ENCODE results near the gene DENND4B. TPM values are rescaled to one million over a fixed set of nuclear protein-coding genes. Genes with fewer than 3 reads are reported as not detected.
"Not testable (repeated sequence)": the region's sequence is repeated elsewhere in the genome, so short reads cannot be mapped to it uniquely, and the experiment has no call there.

DENND4B gene
- polyA plus RNA-seq, 6 donors from 2014 or later, result 6.5 to 52.8 (median 29.7) TPM

DNA sequence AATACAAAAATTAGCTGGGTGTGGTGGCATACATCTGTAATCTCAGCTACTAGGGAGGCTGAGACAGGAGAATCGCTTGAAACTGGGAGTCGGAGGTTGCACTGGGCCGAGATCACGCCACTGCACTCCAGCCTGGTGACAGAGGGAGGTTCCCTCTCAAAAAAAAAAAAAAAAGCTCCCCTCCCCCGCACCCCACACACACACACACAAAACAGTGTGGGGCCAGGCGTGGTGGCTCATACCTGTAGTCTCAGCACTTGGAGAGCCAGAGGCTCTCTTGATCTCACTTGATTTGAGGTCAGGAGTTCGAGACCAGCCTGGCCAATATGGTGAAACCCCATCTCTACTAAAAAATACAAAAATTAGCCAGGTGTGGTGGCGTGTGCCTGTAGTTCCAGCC is 40.6 kb downstream of the DENND4B start:
- peak overlapping the region in 3 of 6 donors; percentile 14 to 53 (median 37) for H3K27ac Mint-ChIP-seq
- peaks cover 10 to 50% (median 28%) of the 10 kb centered on the region in 3 donors for H3K4me1 Mint-ChIP-seq
- ATAC-seq (ENCODE audit: low read depth in 2 of 2); H3K4me3 Mint-ChIP-seq; H3K9me3 Mint-ChIP-seq; DNase-seq; H3K27me3 Mint-ChIP-seq: not testable (repeated sequence)
- peaks cover 8 to 11% of the 10 kb centered on the region in 2 donors for H3K36me3 Mint-ChIP-seq

DNA sequence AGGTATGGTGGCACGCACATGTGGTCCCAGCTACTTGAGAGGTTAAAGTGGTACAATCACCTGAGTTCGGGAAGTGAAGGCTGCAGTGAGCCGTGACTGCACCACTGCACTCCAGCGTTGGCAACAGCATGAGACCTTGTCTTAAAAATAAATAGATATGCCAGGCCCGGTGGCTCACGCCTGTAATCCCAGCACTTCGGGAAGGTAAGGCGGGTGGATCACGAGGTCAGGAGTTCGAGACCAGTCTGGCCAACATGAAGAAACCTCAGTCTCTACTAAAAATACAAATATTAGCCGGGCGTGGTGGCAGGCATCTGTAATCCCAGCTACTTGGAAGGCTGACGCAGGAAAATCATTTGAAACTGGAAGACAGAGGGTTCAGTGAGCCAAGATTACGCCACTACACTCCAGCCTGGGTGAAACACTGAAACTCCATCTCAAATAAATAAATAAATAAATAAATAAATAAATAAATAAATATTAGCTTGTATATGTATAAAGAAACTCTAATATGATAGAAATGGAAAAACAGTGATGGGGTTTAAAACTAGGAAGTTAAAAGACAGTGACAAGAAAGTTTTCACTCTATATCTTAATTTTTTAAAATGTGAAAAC is 42.6 kb downstream of the DENND4B start:
- peaks cover 8 to 48% (median 26%) of the 10 kb centered on the region in 3 donors for H3K4me1 Mint-ChIP-seq
- H3K9me3 Mint-ChIP-seq, result no peaks in the 10 kb centered on the region
- H3K27me3 Mint-ChIP-seq, result no peaks in the 10 kb centered on the region
- no peak overlapping the region for H3K4me3 Mint-ChIP-seq
- H3K27ac Mint-ChIP-seq, result peak overlapping the region in 1 of 6 donors; percentile 38
- ATAC-seq (ENCODE audit: low read depth in 2 of 2) (no peak), DNase-seq (no peak)
- H3K36me3 Mint-ChIP-seq, result peaks cover 8 to 15% of the 10 kb centered on the region in 2 donors

- peaks cover 5 to 54% (median 13%) of the 10 kb centered on the region in 3 donors for H3K4me1 Mint-ChIP-seq
- H3K27ac Mint-ChIP-seq, result peak overlapping the region in 2 of 6 donors; percentile 7 to 54
- no peaks in the 10 kb centered on the region for H3K27me3 Mint-ChIP-seq
Measured at GRCh38 chr1:153899509-153899908, 47.0 kb downstream of the DENND4B start.

GRCh38 chr1:153895866-153896265 is 50.7 kb downstream of the DENND4B start:
- Mint-ChIP-seq H3K4me1 (peaks cover 11 to 57% (median 14%) of the 10 kb centered on the region in 3 donors), H3K27ac (peak overlapping the region in 4 of 6 donors; percentile 2 to 75 (median 43))
- not testable (repeated sequence) for H3K36me3 Mint-ChIP-seq, H3K4me3 Mint-ChIP-seq, DNase-seq, H3K27me3 Mint-ChIP-seq, H3K9me3 Mint-ChIP-seq
- ATAC-seq (ENCODE audit: low read depth in 2 of 2), result peak in 1 of 2 donors; percentile 36

More at GRCh38 chr1:153899509-153899908, 47.0 kb downstream of the DENND4B start:
- Mint-ChIP-seq H3K36me3 (peaks cover 0 to 4% of the 10 kb centered on the region in 2 donors), H3K9me3 (no peaks in the 10 kb centered on the region), H3K4me3 (no peak overlapping the region)
- DNase-seq, result no peak
- no peak for ATAC-seq (ENCODE audit: low read depth in 2 of 2)

DNA sequence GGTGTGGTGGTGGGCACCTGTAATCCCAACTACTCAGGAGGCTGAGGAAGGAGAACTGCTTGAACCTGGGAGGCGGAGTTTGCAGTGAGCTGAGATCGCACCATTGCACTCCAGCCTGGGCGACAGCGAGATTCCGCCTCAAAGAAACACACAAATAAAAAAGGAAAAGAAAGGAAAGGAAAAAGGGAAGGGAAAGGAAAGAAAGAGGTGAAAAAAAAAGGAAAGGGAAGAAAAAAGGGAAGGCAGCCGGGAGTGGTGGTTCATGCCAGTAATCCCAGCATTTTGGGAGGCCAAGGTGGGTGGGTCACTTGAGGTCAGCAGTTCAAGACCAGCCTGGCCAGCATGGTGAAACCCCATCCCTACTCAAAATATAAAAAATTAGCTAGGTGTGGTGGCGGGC is 55.5 kb downstream of the DENND4B start:
- Mint-ChIP-seq H3K27ac (peak overlapping the region in 3 of 6 donors; percentile 29 to 97 (median 39)), H3K4me1 (peaks cover 27 to 66% (median 28%) of the 10 kb centered on the region in 3 donors), H3K4me3 (peak overlapping the region in 1 of 8 donors; percentile 68)
- not testable (repeated sequence) for DNase-seq; ATAC-seq (ENCODE audit: low read depth in 2 of 2); H3K36me3 Mint-ChIP-seq; H3K27me3 Mint-ChIP-seq; H3K9me3 Mint-ChIP-seq

DNA sequence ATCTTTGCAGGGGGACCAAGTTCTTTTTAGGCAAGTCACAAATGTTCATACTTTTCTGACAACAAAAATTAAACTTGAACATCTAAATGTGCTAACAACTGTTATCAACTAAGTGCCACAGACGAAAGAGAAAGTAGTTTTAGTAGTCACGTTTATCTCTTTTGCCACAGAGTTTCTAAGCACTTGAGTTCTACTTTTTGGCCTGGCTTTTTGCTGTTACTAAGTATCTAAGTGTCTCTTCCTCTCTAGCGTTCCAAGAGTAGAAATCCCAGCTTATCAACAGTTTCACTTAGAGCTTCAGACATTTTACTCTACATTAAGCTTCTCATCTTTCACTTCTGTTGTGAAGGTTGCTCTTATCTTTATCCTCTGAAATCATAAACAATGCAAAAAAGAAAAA is 58.0 kb downstream of the DENND4B start:
- ATAC-seq (ENCODE audit: low read depth in 2 of 2) (peak in 1 of 2 donors; percentile 28), DNase-seq (no peak)
- H3K4me3 Mint-ChIP-seq, result peak overlapping the region in 2 of 8 donors; percentile 16 to 63
- no peaks in the 10 kb centered on the region for H3K9me3 Mint-ChIP-seq
- H3K4me1 Mint-ChIP-seq, result peaks cover 27 to 57% (median 37%) of the 10 kb centered on the region in 3 donors
- no peaks in the 10 kb centered on the region for H3K27me3 Mint-ChIP-seq
- peak overlapping the region; percentile 20 to 92 (median 66) for H3K27ac Mint-ChIP-seq
- peaks cover 0 to 7% of the 10 kb centered on the region in 2 donors for H3K36me3 Mint-ChIP-seq

- Mint-ChIP-seq H3K4me3 (no peak overlapping the region), H3K27ac (no peak overlapping the region), H3K36me3 (peaks cover 0 to 5% of the 10 kb centered on the region in 2 donors), H3K9me3 (no peaks in the 10 kb centered on the region), H3K27me3 (no peaks in the 10 kb centered on the region), H3K4me1 (peaks cover 29 to 45% (median 36%) of the 10 kb centered on the region in 3 donors)
- no peak for ATAC-seq (ENCODE audit: low read depth in 2 of 2)
- DNase-seq, result no peak
Measured at GRCh38 chr1:153886127-153886526, 60.4 kb downstream of the DENND4B start.

DNA sequence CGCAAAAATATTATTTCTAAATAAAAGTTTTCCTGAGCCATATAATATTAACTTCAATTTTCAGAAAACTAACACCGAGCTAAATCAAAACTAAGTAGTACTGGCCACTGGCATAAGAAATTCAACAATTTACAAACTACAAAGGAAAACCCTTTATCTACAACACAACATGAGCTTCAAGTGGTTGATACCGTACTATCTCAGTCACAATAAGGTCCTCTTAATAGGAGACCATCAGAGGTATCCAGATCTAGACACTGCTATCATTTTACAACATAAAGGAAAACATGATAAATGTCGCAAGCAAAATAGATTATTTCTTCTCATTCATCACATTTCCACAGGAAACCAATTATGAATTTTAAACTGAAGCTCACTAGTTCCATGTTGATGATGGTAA is 63.3 kb downstream of the DENND4B start:
- Mint-ChIP-seq H3K4me1 (peaks cover 20 to 35% (median 22%) of the 10 kb centered on the region in 3 donors), H3K9me3 (no peaks in the 10 kb centered on the region), H3K4me3 (no peak overlapping the region), H3K27me3 (no peaks in the 10 kb centered on the region), H3K27ac (peak overlapping the region in 2 of 6 donors; percentile 18 to 29), H3K36me3 (no peaks in the 10 kb centered on the region)
- DNase-seq, result no peak
- ATAC-seq (ENCODE audit: low read depth in 2 of 2), result no peak

- Mint-ChIP-seq H3K27ac (no peak overlapping the region), H3K4me3 (no peak overlapping the region), H3K4me1 (peaks cover 20 to 34% (median 23%) of the 10 kb centered on the region in 3 donors), H3K36me3 (no peaks in the 10 kb centered on the region), H3K9me3 (no peaks in the 10 kb centered on the region), H3K27me3 (no peaks in the 10 kb centered on the region)
- no peak for DNase-seq
- no peak for ATAC-seq (ENCODE audit: low read depth in 2 of 2)
Measured at GRCh38 chr1:153882296-153882912, 64.1 kb downstream of the DENND4B start.

DNA sequence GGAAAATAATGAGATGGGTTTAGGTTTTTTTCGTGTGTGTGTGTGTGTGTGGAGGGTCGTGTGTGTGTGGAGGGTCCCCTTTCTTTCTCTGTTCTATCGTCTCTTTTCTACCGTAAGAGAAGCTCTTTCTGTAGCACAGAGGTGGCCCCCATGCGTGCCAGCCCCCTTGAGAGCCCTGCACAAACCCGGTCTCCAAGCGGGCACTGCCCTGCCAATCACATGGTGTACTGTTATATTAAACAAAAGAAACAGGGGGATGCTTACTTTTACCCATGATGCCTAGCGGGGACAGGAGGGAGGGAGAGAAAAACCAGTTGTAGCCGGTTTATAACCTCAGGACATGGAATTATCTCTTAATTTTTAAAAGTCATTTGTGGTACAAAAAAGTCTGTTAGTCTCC is 64.8 kb downstream of the DENND4B start:
- H3K9me3 Mint-ChIP-seq, result no peaks in the 10 kb centered on the region

DNA sequence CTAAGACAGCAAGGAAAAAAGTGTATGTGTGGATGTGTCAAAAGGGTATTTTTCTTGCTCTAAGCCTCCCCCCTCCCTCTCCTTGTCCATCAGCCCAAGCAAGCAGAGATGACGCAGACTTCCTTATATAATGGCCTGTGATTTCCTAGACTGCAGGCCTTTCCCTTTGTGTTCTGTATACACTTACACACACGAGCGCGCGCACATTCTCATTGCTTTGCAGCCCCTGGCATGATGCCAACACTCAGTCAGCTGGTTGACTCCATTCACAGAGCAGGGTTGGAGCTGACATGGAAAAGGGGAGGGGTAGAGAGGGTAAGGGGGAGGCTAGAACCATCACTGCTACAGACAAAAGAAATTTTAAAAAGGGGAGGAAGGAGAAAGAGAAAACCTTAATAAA is 65.6 kb downstream of the DENND4B start:
- no peak overlapping the region for H3K27ac Mint-ChIP-seq
- no peaks in the 10 kb centered on the region for H3K27me3 Mint-ChIP-seq
- no peak overlapping the region for H3K4me3 Mint-ChIP-seq
- peak; percentile 14 for DNase-seq
- H3K4me1 Mint-ChIP-seq, result peaks cover 19 to 41% (median 29%) of the 10 kb centered on the region in 3 donors
- H3K9me3 Mint-ChIP-seq, result no peaks in the 10 kb centered on the region
- no peaks in the 10 kb centered on the region for H3K36me3 Mint-ChIP-seq
- ATAC-seq (ENCODE audit: low read depth in 2 of 2), result peak; percentile 93

More for the DNA sequence above, 64.8 kb downstream of the DENND4B start:
- DNase-seq, result no peak
- H3K27ac Mint-ChIP-seq, result no peak overlapping the region
- H3K36me3 Mint-ChIP-seq, result no peaks in the 10 kb centered on the region
- H3K4me3 Mint-ChIP-seq, result no peak overlapping the region
- ATAC-seq (ENCODE audit: low read depth in 2 of 2), result no peak
- no peaks in the 10 kb centered on the region for H3K27me3 Mint-ChIP-seq
- H3K4me1 Mint-ChIP-seq, result peaks cover 20 to 37% (median 24%) of the 10 kb centered on the region in 3 donors

GRCh38 chr1:153880024-153880423 is 66.5 kb downstream of the DENND4B start:
- H3K4me3 Mint-ChIP-seq, result peak overlapping the region in 1 of 8 donors; percentile 33
- no peaks in the 10 kb centered on the region for H3K9me3 Mint-ChIP-seq

More at GRCh38 chr1:153880024-153880423, 66.5 kb downstream of the DENND4B start:
- no peak for DNase-seq
- H3K36me3 Mint-ChIP-seq, result no peaks in the 10 kb centered on the region
- H3K27ac Mint-ChIP-seq, result peak overlapping the region in 2 of 6 donors; percentile 10 to 62
- no peak for ATAC-seq (ENCODE audit: low read depth in 2 of 2)
- peaks cover 18 to 42% (median 24%) of the 10 kb centered on the region in 3 donors for H3K4me1 Mint-ChIP-seq
- no peaks in the 10 kb centered on the region for H3K27me3 Mint-ChIP-seq
